Neural crest cell (in vitro differentiated cells): Measurements from ENCODE around the gene KRTAP10-4. TPM values are rescaled to one million over a fixed set of nuclear protein-coding genes. Genes with fewer than 3 reads are reported as not detected.

Experiments used
- DNase-seq: peaks from one replicate; pipeline ENCODE4 v3.0.0; 2021; ENCODE audit warnings: low read depth, mixed read lengths, low spot score
- H3K27ac Mint-ChIP-seq: one replicate; pipeline ENCODE4 v1.8.0; 2021; ENCODE audit warnings: mild to moderate bottlenecking, mixed read lengths; ENCODE audit not compliant: unreplicated experiment
- H3K27me3 Mint-ChIP-seq: 2 replicates; pipeline ENCODE4 v1.8.0; 2021; ENCODE audit warnings: low read depth, mild to moderate bottlenecking, mixed read lengths
- H3K36me3 Mint-ChIP-seq: 2 replicates; pipeline ENCODE4 v1.8.0; 2021; ENCODE audit warnings: low read depth, mild to moderate bottlenecking, mixed read lengths
- H3K4me1 Mint-ChIP-seq: 2 replicates; pipeline ENCODE4 v1.8.0; 2021; ENCODE audit warnings: mixed read lengths
- H3K4me3 Mint-ChIP-seq: one replicate; pipeline ENCODE4 v1.8.0; 2021; ENCODE audit warnings: mild to moderate bottlenecking, mixed read lengths
- H3K9me3 Mint-ChIP-seq: 2 replicates; pipeline ENCODE4 v1.8.0; 2021; ENCODE audit warnings: mixed read lengths
- total RNA-seq: library from RNA; stranded (reverse); gene quantifications from 2 replicates; pipeline ENCODE4 v1.2.1, GENCODE V29; 2021
- TF ChIP-seq, protein P1 (sequence below): fragments of 200-600 bp; sonication (generic); conservative IDR thresholded peaks from 2 replicates; pipeline ENCODE4 v1.5.0; 2021; ENCODE audit warnings: antibody characterized with exemption, mild to moderate bottlenecking

KRTAP10-4 gene
- total RNA-seq, 1 donor from 2014 or later, result not detected

- H3K4me1 Mint-ChIP-seq, result no peaks in the 10 kb centered on the region
- TF ChIP-seq, protein P1, sequence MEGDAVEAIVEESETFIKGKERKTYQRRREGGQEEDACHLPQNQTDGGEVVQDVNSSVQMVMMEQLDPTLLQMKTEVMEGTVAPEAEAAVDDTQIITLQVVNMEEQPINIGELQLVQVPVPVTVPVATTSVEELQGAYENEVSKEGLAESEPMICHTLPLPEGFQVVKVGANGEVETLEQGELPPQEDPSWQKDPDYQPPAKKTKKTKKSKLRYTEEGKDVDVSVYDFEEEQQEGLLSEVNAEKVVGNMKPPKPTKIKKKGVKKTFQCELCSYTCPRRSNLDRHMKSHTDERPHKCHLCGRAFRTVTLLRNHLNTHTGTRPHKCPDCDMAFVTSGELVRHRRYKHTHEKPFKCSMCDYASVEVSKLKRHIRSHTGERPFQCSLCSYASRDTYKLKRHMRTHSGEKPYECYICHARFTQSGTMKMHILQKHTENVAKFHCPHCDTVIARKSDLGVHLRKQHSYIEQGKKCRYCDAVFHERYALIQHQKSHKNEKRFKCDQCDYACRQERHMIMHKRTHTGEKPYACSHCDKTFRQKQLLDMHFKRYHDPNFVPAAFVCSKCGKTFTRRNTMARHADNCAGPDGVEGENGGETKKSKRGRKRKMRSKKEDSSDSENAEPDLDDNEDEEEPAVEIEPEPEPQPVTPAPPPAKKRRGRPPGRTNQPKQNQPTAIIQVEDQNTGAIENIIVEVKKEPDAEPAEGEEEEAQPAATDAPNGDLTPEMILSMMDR, result no peak
- no peaks in the 10 kb centered on the region for H3K27me3 Mint-ChIP-seq
- no peak for DNase-seq
- H3K36me3 Mint-ChIP-seq, result no peaks in the 10 kb centered on the region
- H3K4me3 Mint-ChIP-seq, result no peak within 1 kb of the TSS
- no peaks in the 10 kb centered on the region for H3K9me3 Mint-ChIP-seq
- H3K27ac Mint-ChIP-seq, result no peak within 1 kb of the TSS
Observed at GRCh38 chr21:44539991-44540666, 33.4 kb upstream of the KRTAP10-4 start, which contains the start of gene KRTAP10-1. Gene KRTAP10-1, minus strand, starts transcription at chr21:44540195. Its CDS starts 45 bp downstream, at chr21:44540150.

- no peaks in the 10 kb centered on the region for H3K4me1 Mint-ChIP-seq
- no peak for DNase-seq
- TF ChIP-seq, protein P1, result no peak
- no peaks in the 10 kb centered on the region for H3K27me3 Mint-ChIP-seq
- no peaks in the 10 kb centered on the region for H3K36me3 Mint-ChIP-seq
- no peak overlapping the region for H3K27ac Mint-ChIP-seq
- H3K9me3 Mint-ChIP-seq, result peaks cover 4% of the 10 kb centered on the region
- no peak overlapping the region for H3K4me3 Mint-ChIP-seq
Observed at GRCh38 chr21:44540741-44541288, 32.7 kb upstream of the KRTAP10-4 start.

DNA sequence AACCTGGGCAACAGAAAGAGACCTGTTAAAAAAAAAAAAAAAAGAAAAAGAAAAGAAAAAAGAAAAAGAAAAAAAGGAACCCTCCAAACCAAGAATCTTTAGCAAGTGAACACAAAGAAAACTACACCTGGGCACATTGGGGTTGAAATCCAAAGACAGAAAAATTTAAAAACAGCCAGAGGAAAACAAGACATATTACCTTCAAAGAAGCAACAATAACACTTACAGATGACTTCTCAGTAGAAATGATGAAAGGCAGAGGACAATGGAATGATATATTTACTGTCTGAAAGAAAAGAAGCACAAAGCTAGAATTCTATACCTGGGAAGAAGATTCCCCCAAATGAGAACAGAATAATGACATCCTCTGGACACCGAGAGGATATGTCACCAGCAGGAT lies 30.8 kb upstream of the KRTAP10-4 start:
- Mint-ChIP-seq H3K4me1 (no peaks in the 10 kb centered on the region), H3K4me3 (no peak overlapping the region), H3K27ac (no peak overlapping the region), H3K36me3 (peaks cover 8% of the 10 kb centered on the region), H3K9me3 (peaks cover 10% of the 10 kb centered on the region), H3K27me3 (no peaks in the 10 kb centered on the region)
- TF ChIP-seq, protein P1, result no peak
- no peak for DNase-seq

GRCh38 chr21:44544566-44544965 lies 29.0 kb upstream of the KRTAP10-4 start:
- Mint-ChIP-seq H3K27ac (no peak overlapping the region), H3K9me3 (peaks cover 10% of the 10 kb centered on the region), H3K4me3 (no peak overlapping the region), H3K27me3 (no peaks in the 10 kb centered on the region), H3K4me1 (peaks cover 15% of the 10 kb centered on the region), H3K36me3 (peaks cover 10% of the 10 kb centered on the region)
- DNase-seq, result no peak
- TF ChIP-seq, protein P1, result no peak

DNA sequence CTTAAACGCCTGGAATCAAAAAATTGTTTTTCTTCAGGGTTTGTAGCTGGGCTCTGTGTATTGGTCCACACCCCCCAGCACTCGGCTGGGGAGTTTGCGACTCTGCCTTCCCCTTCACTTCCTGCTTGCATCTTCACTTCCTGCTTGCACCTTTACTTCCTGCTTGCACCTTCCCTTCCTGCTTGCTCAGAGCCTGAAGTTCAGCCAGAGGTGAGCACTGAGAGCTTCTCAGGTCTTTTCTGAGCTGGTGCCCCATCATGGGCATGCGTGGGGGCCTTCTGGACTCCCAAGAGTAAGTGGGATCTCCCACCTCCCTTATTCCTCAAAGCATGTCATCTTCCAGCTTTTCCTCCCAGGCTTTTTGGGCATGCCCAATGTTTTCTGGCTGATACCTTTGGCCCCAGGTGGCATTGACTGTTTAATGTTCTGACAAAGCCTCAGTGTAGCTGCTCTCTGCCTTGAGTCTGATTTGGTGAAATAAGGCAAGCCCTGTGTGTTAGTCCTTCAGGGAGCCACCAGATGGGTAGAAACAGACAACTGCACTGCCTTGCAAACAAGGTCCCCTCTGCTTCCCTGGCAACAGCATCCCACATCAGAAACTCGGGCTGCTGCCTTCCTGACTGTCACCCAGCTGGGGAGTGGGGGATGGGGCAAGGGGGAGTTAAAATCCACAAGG lies 25.7 kb upstream of the KRTAP10-4 start:
- Mint-ChIP-seq H3K27ac (no peak overlapping the region), H3K27me3 (no peaks in the 10 kb centered on the region), H3K9me3 (peaks cover 10% of the 10 kb centered on the region), H3K4me1 (peaks cover 21% of the 10 kb centered on the region), H3K36me3 (peaks cover 10% of the 10 kb centered on the region), H3K4me3 (no peak overlapping the region)
- TF ChIP-seq, protein P1, result no peak
- no peak for DNase-seq
